ENCODE data around the gene RS1. TPM values are rescaled to one million over a fixed set of nuclear protein-coding genes. Genes with fewer than 3 reads are reported as not detected.

RS1 gene
- polyA plus RNA-seq, 1 donor (not counting 4 experiments of a cell fraction or from before 2014, with no cell fraction given): not detected

DNA sequence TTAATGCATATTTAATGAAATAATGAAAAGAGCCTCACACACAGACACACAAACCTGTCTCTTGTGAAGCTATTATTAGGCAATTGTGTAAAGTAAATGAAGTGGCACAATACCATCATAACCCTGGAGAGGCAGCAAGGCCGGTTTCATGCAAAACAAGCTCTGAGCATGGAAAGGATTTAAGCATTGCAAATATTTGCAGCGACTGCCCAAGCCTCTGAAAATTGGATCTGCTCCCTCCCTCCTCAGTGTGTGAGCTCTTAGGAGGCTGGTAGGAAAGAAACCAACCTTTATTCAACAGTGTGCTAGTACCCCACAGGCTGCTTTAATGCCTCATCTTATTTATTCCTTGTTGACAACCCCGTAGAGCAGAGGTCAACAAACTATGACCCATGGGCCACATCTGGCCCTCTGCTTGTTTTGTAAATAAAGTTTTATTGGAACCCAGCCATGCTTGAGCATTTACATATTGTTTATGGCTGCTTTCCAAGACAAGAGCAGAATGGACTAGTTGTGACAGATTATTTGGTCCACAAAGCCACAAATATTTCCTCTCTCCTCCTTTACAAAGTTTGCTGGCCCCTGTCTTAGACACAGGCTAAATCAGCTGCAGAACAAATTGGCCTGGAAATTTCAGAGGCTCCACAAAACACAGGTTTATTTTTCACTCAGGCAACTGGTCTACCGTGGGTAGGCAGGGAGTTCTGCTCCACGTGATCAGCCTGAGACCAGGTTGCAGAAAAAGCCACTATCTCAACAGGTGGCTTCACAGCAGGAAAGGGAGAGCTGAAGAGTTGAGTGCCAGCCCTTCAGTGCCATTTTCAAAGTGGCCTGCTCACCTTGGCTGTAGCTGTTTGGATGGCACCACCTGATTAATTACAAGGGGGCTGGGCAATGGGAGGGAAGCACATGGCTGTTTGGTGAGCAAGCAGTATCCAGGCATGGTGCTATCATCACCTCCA lies 16.8 kb downstream of the RS1 start:
- no peaks in the 10 kb centered on the region for H3K9me3 ChIP-seq (ENCODE audit: control insufficient read depth, low read depth, low read length)
- no peaks in the 10 kb centered on the region for H3K4me1 ChIP-seq (ENCODE audit: control insufficient read depth, extremely low read depth, insufficient read depth, low read length)
- dilution Hi-C loops (cut with MboI; ENCODE audit: extremely low pct_ligation_motif_present, low sequenced_read_pairs): no loop called here
- no peaks in the 10 kb centered on the region for H3K9me1 ChIP-seq (ENCODE audit: control insufficient read depth, extremely low read depth, insufficient read depth, low read length)
- no peak overlapping the region for H3K4me3 ChIP-seq (ENCODE audit: control insufficient read depth in 2 of 3, extremely low read depth in 1 of 3, insufficient read depth in 2 of 3, low read depth in 1 of 3, low read length in 3 of 3)
- no peaks in the 10 kb centered on the region for H3K27me3 ChIP-seq (ENCODE audit: control insufficient read depth, extremely low read depth, insufficient read depth, low read length)
- FAIRE-seq (no peak), DNase-seq (ENCODE audit: low read depth, low spot score) (no peak)
- TF ChIP-seq, protein P1, sequence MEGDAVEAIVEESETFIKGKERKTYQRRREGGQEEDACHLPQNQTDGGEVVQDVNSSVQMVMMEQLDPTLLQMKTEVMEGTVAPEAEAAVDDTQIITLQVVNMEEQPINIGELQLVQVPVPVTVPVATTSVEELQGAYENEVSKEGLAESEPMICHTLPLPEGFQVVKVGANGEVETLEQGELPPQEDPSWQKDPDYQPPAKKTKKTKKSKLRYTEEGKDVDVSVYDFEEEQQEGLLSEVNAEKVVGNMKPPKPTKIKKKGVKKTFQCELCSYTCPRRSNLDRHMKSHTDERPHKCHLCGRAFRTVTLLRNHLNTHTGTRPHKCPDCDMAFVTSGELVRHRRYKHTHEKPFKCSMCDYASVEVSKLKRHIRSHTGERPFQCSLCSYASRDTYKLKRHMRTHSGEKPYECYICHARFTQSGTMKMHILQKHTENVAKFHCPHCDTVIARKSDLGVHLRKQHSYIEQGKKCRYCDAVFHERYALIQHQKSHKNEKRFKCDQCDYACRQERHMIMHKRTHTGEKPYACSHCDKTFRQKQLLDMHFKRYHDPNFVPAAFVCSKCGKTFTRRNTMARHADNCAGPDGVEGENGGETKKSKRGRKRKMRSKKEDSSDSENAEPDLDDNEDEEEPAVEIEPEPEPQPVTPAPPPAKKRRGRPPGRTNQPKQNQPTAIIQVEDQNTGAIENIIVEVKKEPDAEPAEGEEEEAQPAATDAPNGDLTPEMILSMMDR (optimal IDR thresholded peaks at IDR 0.05 in 1 of 3, IDR thresholded peaks at IDR 0.05 in 1 of 3, conservative IDR thresholded peaks at IDR 0.05 in 1 of 3; ENCODE audit: extremely low read depth in 1 of 3, insufficient read depth in 2 of 3, low read length in 3 of 3): no peak
- TF ChIP-seq EZH2 (IDR thresholded peaks at IDR 0.05; ENCODE audit: low read length): no peak
- H3K27ac ChIP-seq (ENCODE audit: control insufficient read depth, insufficient read depth, low read length): no peak overlapping the region
- no peak overlapping the region for H3K9ac ChIP-seq (ENCODE audit: control insufficient read depth, extremely low read depth, insufficient read depth, low read length)
- no peak overlapping the region for H2AFZ ChIP-seq (ENCODE audit: control insufficient read depth, low read length)
- H3K79me2 ChIP-seq (ENCODE audit: control insufficient read depth, insufficient read depth, low read length): no peaks in the 10 kb centered on the region
- H3K4me2 ChIP-seq (ENCODE audit: control insufficient read depth, extremely low read depth, insufficient read depth, low read depth, low read length): no peak overlapping the region
- H4K20me1 ChIP-seq (ENCODE audit: control insufficient read depth, extremely low read depth, insufficient read depth, low read length): no peaks in the 10 kb centered on the region
- H3K36me3 ChIP-seq (ENCODE audit: control insufficient read depth in 2 of 2, extremely low read depth in 1 of 2, insufficient read depth in 2 of 2, low read length in 2 of 2): no peaks in the 10 kb centered on the region

DNA sequence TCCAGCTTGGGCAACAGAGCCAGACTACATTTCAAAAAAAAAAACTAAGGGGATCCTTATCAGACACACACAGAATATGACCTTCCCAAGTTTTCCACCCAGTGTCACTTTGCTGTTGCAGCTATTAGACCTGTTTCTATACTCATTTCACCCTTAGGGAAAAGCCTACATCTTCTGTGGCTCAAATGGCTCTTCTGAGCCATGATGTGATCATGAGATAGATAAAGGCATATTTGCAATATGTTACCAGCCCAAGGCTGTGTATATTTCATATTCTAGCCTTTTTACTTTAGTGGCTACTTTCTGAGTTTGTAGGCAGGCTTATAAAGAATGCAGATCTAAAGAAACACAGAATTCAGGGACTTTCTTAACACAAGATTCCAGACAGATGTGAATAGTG lies 19.3 kb downstream of the RS1 start:
- dilution Hi-C loops (cut with MboI; ENCODE audit: extremely low pct_ligation_motif_present, low sequenced_read_pairs): no loop called here
- Histone ChIP-seq H3K4me3 (ENCODE audit: control insufficient read depth in 2 of 3, extremely low read depth in 1 of 3, insufficient read depth in 2 of 3, low read depth in 1 of 3, low read length in 3 of 3) (no peak overlapping the region), H3K27me3 (ENCODE audit: control insufficient read depth, extremely low read depth, insufficient read depth, low read length) (no peaks in the 10 kb centered on the region), H3K36me3 (ENCODE audit: control insufficient read depth in 2 of 2, extremely low read depth in 1 of 2, insufficient read depth in 2 of 2, low read length in 2 of 2) (no peaks in the 10 kb centered on the region), H3K9me1 (ENCODE audit: control insufficient read depth, extremely low read depth, insufficient read depth, low read length) (no peaks in the 10 kb centered on the region), H3K27ac (ENCODE audit: control insufficient read depth, insufficient read depth, low read length) (no peak overlapping the region), H3K9ac (ENCODE audit: control insufficient read depth, extremely low read depth, insufficient read depth, low read length) (no peak overlapping the region), H3K9me3 (ENCODE audit: control insufficient read depth, low read depth, low read length) (no peaks in the 10 kb centered on the region), H4K20me1 (ENCODE audit: control insufficient read depth, extremely low read depth, insufficient read depth, low read length) (no peaks in the 10 kb centered on the region), H3K79me2 (ENCODE audit: control insufficient read depth, insufficient read depth, low read length) (no peaks in the 10 kb centered on the region), H3K4me2 (ENCODE audit: control insufficient read depth, extremely low read depth, insufficient read depth, low read depth, low read length) (no peak overlapping the region), H2AFZ (ENCODE audit: control insufficient read depth, low read length) (no peak overlapping the region), H3K4me1 (ENCODE audit: control insufficient read depth, extremely low read depth, insufficient read depth, low read length) (no peaks in the 10 kb centered on the region)
- no peak for TF ChIP-seq EZH2 (IDR thresholded peaks at IDR 0.05; ENCODE audit: low read length)
- TF ChIP-seq, protein P1 (optimal IDR thresholded peaks at IDR 0.05 in 1 of 3, IDR thresholded peaks at IDR 0.05 in 1 of 3, conservative IDR thresholded peaks at IDR 0.05 in 1 of 3; ENCODE audit: extremely low read depth in 1 of 3, insufficient read depth in 2 of 3, low read length in 3 of 3): no peak
- FAIRE-seq: no peak
- DNase-seq (ENCODE audit: low read depth, low spot score): no peak
